Measurements from ENCODE around the gene DPH2.

DPH2 gene

DNA sequence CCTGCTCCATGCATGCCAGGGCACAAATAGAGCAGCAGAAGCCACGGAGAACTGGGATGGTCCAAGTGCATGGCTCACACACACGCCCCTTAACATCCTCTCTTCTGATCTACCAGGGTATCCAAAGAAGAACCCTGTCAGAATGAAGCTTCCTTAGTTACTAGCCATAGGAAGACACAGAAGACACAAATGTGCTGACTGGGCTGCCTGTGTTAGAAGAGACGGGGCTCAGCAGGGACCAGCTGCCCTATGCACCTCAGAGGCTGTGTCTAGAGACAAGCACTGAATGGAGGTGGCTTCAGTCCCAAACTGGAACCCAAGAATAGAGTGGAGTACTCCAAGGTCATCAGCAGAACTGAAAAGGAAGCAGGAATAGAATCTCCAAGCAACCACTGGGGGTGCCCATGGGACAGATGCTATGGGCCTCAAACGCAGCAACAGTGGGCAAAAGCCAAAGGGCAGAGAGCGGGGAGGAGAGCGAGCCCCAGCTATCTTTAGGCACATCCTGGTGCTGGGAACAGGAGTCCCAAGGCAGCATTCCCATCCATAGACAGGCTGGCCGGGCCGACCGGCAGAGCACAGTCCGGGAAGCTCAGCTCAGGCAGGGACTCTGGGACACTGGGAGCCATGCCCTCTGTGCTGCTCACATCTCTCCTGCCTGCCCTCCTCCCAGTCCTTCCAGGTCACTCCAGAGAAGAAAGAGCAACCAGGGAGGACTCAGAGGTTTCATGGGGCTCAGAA, 51.9 kb downstream of the DPH2 start:
- no peak overlapping the region for H3K4me3 ChIP-seq (ENCODE audit: low read depth in 1 of 2, low read length in 2 of 2)
- H3K9ac ChIP-seq (ENCODE audit: low read depth in 1 of 2, low read length in 2 of 2): no peak overlapping the region
- peaks cover 6 to 18% of the 10 kb centered on the region in 2 donors for H3K4me1 ChIP-seq (ENCODE audit: control insufficient read depth in 1 of 2, insufficient read depth in 2 of 2, low read length in 2 of 2)
- H3K36me3 ChIP-seq (ENCODE audit: control insufficient read depth in 1 of 2, insufficient read depth in 2 of 2, low read length in 2 of 2): peaks cover 0 to 3% of the 10 kb centered on the region in 2 donors
- no peak overlapping the region for H3K27ac ChIP-seq (ENCODE audit: low read depth, low read length)
- no peaks in the 10 kb centered on the region for H3K9me3 ChIP-seq (ENCODE audit: control insufficient read depth in 1 of 2, low read length in 2 of 2)
- no peaks in the 10 kb centered on the region for H3K27me3 ChIP-seq (ENCODE audit: control insufficient read depth in 1 of 2, insufficient read depth in 2 of 2, low read length in 2 of 2)

Data from duodenal mucosa (tissue), 2 donors.